CD4-positive, CD25-positive, alpha-beta regulatory T cell (primary cell): ENCODE results near the gene PRMT7. TPM values are rescaled to one million over a fixed set of nuclear protein-coding genes. Genes with fewer than 3 reads are reported as not detected.
A peak's percentile ranks its signal among the peaks of the same experiment; 100 is the strongest.

Experiments used
- ATAC-seq, 2 donors: fragments of 150-1000 bp; cut with Tn5 transposase; one replicate each; pipeline ENCODE4 v1.10.0; 2021; ENCODE audit warnings: low read depth in 2 of 2, moderate number of reproducible peaks in 2 of 2, moderate library complexity in 1 of 2
- DNase-seq, 3 donors: peaks; one replicate each; pipeline versions ENCODE4 v3.0.0 to v3.0.0-alpha.2; 2012 to 2022; ENCODE audit warnings: mixed read lengths in 1 of 3
- H3K27ac ChIP-seq: one replicate; pipeline ENCODE4 v1.7.0; 2013; ENCODE audit warnings: mild to moderate bottlenecking, low read length; ENCODE audit not compliant: insufficient read depth, poor library complexity, severe bottlenecking
- H3K27me3 ChIP-seq: one replicate; pipeline ENCODE4 v1.7.0; 2013; ENCODE audit warnings: low read length; ENCODE audit not compliant: control insufficient read depth, insufficient read depth
- H3K36me3 ChIP-seq: one replicate; pipeline ENCODE4 v1.7.0; 2013; ENCODE audit warnings: mild to moderate bottlenecking, low read length, moderate library complexity; ENCODE audit not compliant: control insufficient read depth, insufficient read depth
- H3K4me1 ChIP-seq: 2 replicates; pipeline ENCODE4 v1.7.0; 2013; ENCODE audit warnings: mild to moderate bottlenecking, low read length; ENCODE audit not compliant: insufficient read depth, control insufficient read depth, poor library complexity, severe bottlenecking
- H3K4me3 ChIP-seq: one replicate; pipeline ENCODE4 v1.7.0; 2013; ENCODE audit warnings: low read depth, mild to moderate bottlenecking, low read length, moderate library complexity
- H3K9me3 ChIP-seq, 2 experiments: 1 replicate in 1 of 2; 2 replicates in 1 of 2; pipeline ENCODE4 v1.7.0; 2013; ENCODE audit warnings: low read length in 2 of 2, mild to moderate bottlenecking in 1 of 2, moderate library complexity in 1 of 2; ENCODE audit not compliant: control insufficient read depth in 2 of 2
- H3K27ac Mint-ChIP-seq, 3 donors: one replicate each; pipeline ENCODE4 v1.8.0; 2020 to 2022; ENCODE audit warnings: mild to moderate bottlenecking in 3 of 3, mixed read lengths in 3 of 3, moderate library complexity in 2 of 3
- H3K27me3 Mint-ChIP-seq: one replicate; pipeline ENCODE4 v1.8.0; 2022; ENCODE audit warnings: mild to moderate bottlenecking, mixed read lengths
- H3K36me3 Mint-ChIP-seq: one replicate; pipeline ENCODE4 v1.8.0; 2020; ENCODE audit warnings: mixed read lengths
- H3K4me1 Mint-ChIP-seq, 4 donors: one replicate each; pipeline ENCODE4 v1.8.0; 2020 to 2022; ENCODE audit warnings: mixed read lengths in 4 of 4, mild to moderate bottlenecking in 1 of 4
- H3K4me3 Mint-ChIP-seq, 4 donors: one replicate each; pipeline ENCODE4 v1.8.0; 2020 to 2022; ENCODE audit warnings: mild to moderate bottlenecking in 4 of 4, mixed read lengths in 4 of 4, moderate library complexity in 3 of 4
- H3K9me3 Mint-ChIP-seq, 7 donors: one replicate each; pipeline ENCODE4 v1.8.0; 2020 to 2022; ENCODE audit warnings: mixed read lengths in 7 of 7, mild to moderate bottlenecking in 3 of 7, moderate library complexity in 2 of 7
- polyA plus RNA-seq, 4 donors: library from polyadenylated mRNA; unstranded; fragments of 300-500 nt; fragmentation: Illumina TruSeq; gene quantifications; one replicate each; pipeline ENCODE4 v1.2.3, GENCODE V29; 2021
- total RNA-seq: library from RNA; stranded (reverse); gene quantifications from one replicate; pipeline ENCODE4 v1.2.3, GENCODE V29; 2022

Gene PRMT7
- total and polyA plus RNA-seq, 5 donors from 2014 or later: 32.4 to 53.8 (median 34.7) TPM

DNA sequence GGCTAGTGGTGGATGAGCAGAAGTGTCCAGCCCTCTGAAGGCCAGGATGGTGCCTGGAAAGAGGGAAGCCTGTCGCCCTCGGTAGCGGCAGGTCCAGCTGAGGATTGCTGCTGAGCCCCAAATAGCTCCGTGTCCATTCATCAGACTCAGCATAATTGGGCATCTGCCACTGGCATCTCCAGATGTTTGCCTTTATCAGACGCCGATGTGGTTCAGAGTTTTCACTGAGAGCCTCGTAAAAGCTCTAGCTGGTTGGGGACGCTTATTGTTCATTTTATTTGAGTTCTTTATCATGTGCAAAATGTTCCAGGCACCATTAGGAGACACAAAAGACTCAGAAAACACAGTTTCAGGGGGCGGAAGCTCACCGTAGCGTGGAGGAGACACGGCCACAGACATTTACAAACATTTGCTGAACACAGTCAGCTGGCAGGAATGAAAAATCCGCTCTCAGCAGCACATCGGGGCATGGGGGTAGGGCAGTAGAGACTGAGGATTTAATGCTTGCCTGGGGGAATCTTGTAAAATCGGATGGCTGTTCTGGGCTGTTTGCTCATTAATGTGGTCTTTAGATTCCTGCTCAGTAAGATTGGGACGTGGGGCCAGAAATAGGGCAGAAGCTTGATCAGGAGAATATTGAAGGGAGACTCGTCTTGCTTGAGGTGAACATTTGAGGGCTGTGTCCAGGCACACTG lies 95.8 kb downstream of the PRMT7 start:
- H3K4me1 ChIP-seq: peaks cover 1% of the 10 kb centered on the region
- H3K27ac ChIP-seq: no peak overlapping the region
- H3K4me3 Mint-ChIP-seq: no peak overlapping the region
- ATAC-seq: no peak
- H3K27ac Mint-ChIP-seq: peak overlapping the region in 1 of 3 donors; percentile 15
- H3K4me3 ChIP-seq: no peak overlapping the region
- no peak for DNase-seq
- peaks cover 1% of the 10 kb centered on the region for H3K27me3 ChIP-seq
- H3K36me3 ChIP-seq: no peaks in the 10 kb centered on the region
- no peaks in the 10 kb centered on the region for H3K9me3 Mint-ChIP-seq
- H3K9me3 ChIP-seq: no peaks in the 10 kb centered on the region
- peaks cover 11% of the 10 kb centered on the region for H3K27me3 Mint-ChIP-seq
- peaks cover 0 to 17% (median 4%) of the 10 kb centered on the region in 4 donors for H3K4me1 Mint-ChIP-seq
- no peaks in the 10 kb centered on the region for H3K36me3 Mint-ChIP-seq

Other genes starting within 250 kb of the PRMT7 start
- 115 TPM for gene NFATC3, start 225.6 kb upstream of the PRMT7 start, total RNA-seq
- 10 to 100 TPM; 52.0 to 67.5 (median 56.6) TPM for gene NFATC3, start 225.6 kb upstream of the PRMT7 start, polyA plus RNA-seq
- not detected for gene ESRP2, start 74.9 kb upstream of the PRMT7 start, total RNA-seq
- gene ESRP2, start 74.9 kb upstream of the PRMT7 start, polyA plus RNA-seq: under 1 TPM; 0.10 to 0.99 (median 0.33) TPM
- gene PLA2G15, start 65.6 kb upstream of the PRMT7 start, total RNA-seq: 9.4 TPM
- 10 to 100 TPM in 1 of 4 donors, 1 to 10 TPM in 3; 7.5 to 10.3 (median 8.8) TPM for gene PLA2G15, start 65.6 kb upstream of the PRMT7 start, polyA plus RNA-seq
- gene SLC7A6, start 46.5 kb upstream of the PRMT7 start, total RNA-seq: 141 TPM
- 10 to 100 TPM; 10.7 to 21.4 (median 17.4) TPM for gene SLC7A6, start 46.5 kb upstream of the PRMT7 start, polyA plus RNA-seq
- 38.4 TPM for gene SLC7A6OS, start 73 bp upstream of the PRMT7 start, total RNA-seq
- 10 to 100 TPM; 23.7 to 28.0 (median 26.8) TPM for gene SLC7A6OS, start 73 bp upstream of the PRMT7 start, polyA plus RNA-seq
- 16.1 TPM for gene SMPD3, start 137.5 kb downstream of the PRMT7 start, total RNA-seq
- gene SMPD3, start 137.5 kb downstream of the PRMT7 start, polyA plus RNA-seq: 10 to 100 TPM in 3 of 4 donors, 1 to 10 TPM in 1; 7.1 to 20.3 (median 18.6) TPM
- 21.5 TPM for gene ZFP90, start 228.3 kb downstream of the PRMT7 start, total RNA-seq
- 10 to 100 TPM; 20.6 to 49.3 (median 27.6) TPM for gene ZFP90, start 228.3 kb downstream of the PRMT7 start, polyA plus RNA-seq